K562 (cell line): Measurements from ENCODE around the gene KRTCAP2. TPM values are rescaled to one million over a fixed set of nuclear protein-coding genes. Genes with fewer than 3 reads are reported as not detected.

Source experiments
- BRD9 ChIP-seq: fragments of 450-650 bp; IDR thresholded peaks from 2 replicates; pipeline ENCODE4 v1.6.1; 2018; ENCODE audit warnings: low read depth; ENCODE audit not compliant: partially characterized antibody
- CREM ChIP-seq: IDR thresholded peaks from 2 replicates; pipeline ENCODE4 v1.6.1; 2014; ENCODE audit warnings: antibody characterized with exemption, low read depth
- DIDO1 ChIP-seq: fragments of 450-650 bp; IDR thresholded peaks from 2 replicates; pipeline ENCODE4 v1.6.1; 2016; ENCODE audit warnings: low read depth, missing biosample characterization, missing genetic modification characterization
- E2F1 ChIP-seq: sonication (generic); formaldehyde crosslinking; IDR thresholded peaks from 2 replicates; pipeline ENCODE4 v1.8.1; 2023; ENCODE audit warnings: mild to moderate bottlenecking, missing genetic modification reagents, moderate library complexity
- EGR1 ChIP-seq: fragments of 450-650 bp; conservative IDR thresholded peaks from 2 replicates; pipeline ENCODE4 v1.6.1; 2017; ENCODE audit warnings: mild to moderate bottlenecking
- FOXP4 ChIP-seq: sonication (generic); formaldehyde crosslinking; IDR thresholded peaks from 2 replicates; pipeline ENCODE4 v1.8.0; 2022; ENCODE audit warnings: mild to moderate bottlenecking, missing genetic modification reagents, borderline replicate concordance
- JUNB ChIP-seq: fragments of 450-650 bp; formaldehyde crosslinking; conservative IDR thresholded peaks from 2 replicates; pipeline ENCODE4 v1.4.0; 2020; ENCODE audit warnings: mild to moderate bottlenecking
- L3MBTL2 ChIP-seq: fragments of 450-650 bp; IDR thresholded peaks from 2 replicates; pipeline ENCODE4 v1.6.1; 2016; ENCODE audit warnings: mild to moderate bottlenecking, moderate library complexity
- MEF2D ChIP-seq: conservative IDR thresholded peaks from 2 replicates; pipeline ENCODE4 v1.6.1; 2016; ENCODE audit warnings: low read depth, missing genetic modification characterization, missing compliant biosample characterization
- PTRF ChIP-seq: fragments of 450-650 bp; IDR thresholded peaks from 2 replicates; pipeline ENCODE4 v1.6.1; 2016; ENCODE audit warnings: mild to moderate bottlenecking, missing genetic modification characterization, missing compliant biosample characterization
- RBM22 ChIP-seq: fragments of 200-400 bp; formaldehyde crosslinking; IDR thresholded peaks from 2 replicates; pipeline ENCODE4 v1.6.1; 2018; ENCODE audit warnings: low read length, low read depth; ENCODE audit not compliant: poor library complexity, severe bottlenecking
- TAF1 ChIP-seq: IDR thresholded peaks from 2 replicates; pipeline ENCODE4 v1.6.1; 2011; ENCODE audit warnings: mild to moderate bottlenecking, low read length, moderate library complexity; ENCODE audit not compliant: insufficient read depth, control insufficient read depth, severe bottlenecking; ENCODE audit errors: extremely low read depth
- ZBTB11 ChIP-seq, 3 experiments: fragments of 200-800 bp in 1 of 3; fragments of 250-450 bp in 1 of 3; fragments of 450-650 bp in 1 of 3; sonication (Bioruptor Pico) in 1 of 3; sonication (Bioruptor generic) in 1 of 3; formaldehyde crosslinking in 1 of 3; IDR thresholded peaks; 2 replicates each; pipeline versions ENCODE4 v1.6.1 to v1.8.0; 2016 to 2022; ENCODE audit warnings: mild to moderate bottlenecking in 2 of 3, missing genetic modification characterization in 2 of 3, missing compliant biosample characterization in 1 of 3, moderate library complexity in 1 of 3
- ZC3H4 ChIP-seq: sonication (generic); formaldehyde crosslinking; IDR thresholded peaks from 2 replicates; pipeline ENCODE4 v1.9.0; 2021; ENCODE audit warnings: missing genetic modification reagents, borderline replicate concordance
- ZNF766 ChIP-seq: fragments of 200-800 bp; sonication (Bioruptor generic); conservative IDR thresholded peaks from 2 replicates; pipeline ENCODE4 v1.6.1; 2016; ENCODE audit warnings: missing genetic modification characterization, missing compliant biosample characterization
- polyA plus RNA-seq, 8 experiments: library from polyadenylated mRNA; depleted of rRNA in 4 of 8; stranded (reverse) in 5 of 8; unstranded in 3 of 8; fragments of >200 nt; fragmentation: Nextera tagmentation in 2 of 8; fragmentation: Illumina TruSeq in 1 of 8; extraction: Ambion mirVana in 2 of 8; extraction: Trizol in 1 of 8; gene quantifications; 2 replicates each; pipeline versions ENCODE4 v1.2.1 to v1.2.3, GENCODE V29; 2011 to 2014; ENCODE audit warnings: inconsistent platforms in 1 of 8, missing spikeins in 1 of 8
- total RNA-seq, 7 experiments: library from RNA; depleted of rRNA in 6 of 7; stranded (reverse); fragments of >200 nt in 6 of 7; fragmentation: Illumina TruSeq in 2 of 7; extraction: Trizol in 2 of 7; gene quantifications; 2 replicates each; pipeline versions ENCODE4 v1.2.1 to v1.2.3, GENCODE V29; 2011 to 2021; ENCODE audit warnings: low replicate concordance in 1 of 7

The KRTCAP2 gene
- total and polyA plus RNA-seq, 9 of the 15 experiments (the other 6 are each of a cell fraction or from before 2014, with no cell fraction given), result 126 to 436 (median 244) TPM

GRCh38 chr1:155135415-155136028 is 37.6 kb downstream of the KRTCAP2 start, which contains the start of gene SLC50A1 (continued):
- TF ChIP-seq PTRF (tag) (no peak), TAF1 (peak; percentile 71), FOXP4 (CRISPR knock-in tag) (peak; percentile 20; the same call in 1 of the 2 replicates), EGR1 (peak; percentile 94), ZNF766 (peak; percentile 78; the same call in 1 of the 2 replicates), RBM22 (peak; percentile 61), BRD9 (peak; percentile 79), JUNB (CRISPR knock-in tag) (no peak), CREM (peak; percentile 78), L3MBTL2 (peak; percentile 79), MEF2D (tag) (0 out of 2 replicates have a peak, but pooled peaks have one; percentile 39), ZBTB11 (CRISPR knock-in tag; IDR thresholded peaks at IDR 0.05) (peak in 2 of 3 experiments; percentile 22 to 87; a peak in 2 of 6 replicates), DIDO1 (peak; percentile 47; the same call in 1 of the 2 replicates), ZC3H4 (CRISPR knock-in tag) (no peak), E2F1 (CRISPR knock-in tag) (0 out of 2 replicates have a peak, but pooled peaks have one; percentile 22)
